Measurements from ENCODE around the gene SLC35E3.

GRCh38 chr12:68779280-68779679 is 33.3 kb downstream of the SLC35E3 start:
- TF ChIP-seq POLR2A (IDR thresholded peaks at IDR 0.05), result no peak
- TF ChIP-seq CTCF (IDR thresholded peaks at IDR 0.05), result no peak
- TF ChIP-seq POLR2AphosphoS5 (IDR thresholded peaks at IDR 0.05), result no peak
- TF ChIP-seq EP300 (IDR thresholded peaks at IDR 0.05; ENCODE audit: low read depth), result no peak

All from transverse colon (tissue), 4 donors.